Omental fat pad (tissue), 4 donors: Measurements from ENCODE around the gene EPHB4. TPM values are rescaled to one million over a fixed set of nuclear protein-coding genes. Genes with fewer than 3 reads are reported as not detected.
A peak's percentile ranks its signal among the peaks of the same experiment; 100 is the strongest.

ENCODE experiments used
- ATAC-seq: fragments of 150-250 bp; one replicate; pipeline ENCODE4 v1.9.1; 2016; ENCODE audit warnings: mild to moderate bottlenecking, moderate library complexity; ENCODE audit not compliant: low FRiP score
- DNase-seq: peaks from one replicate; pipeline ENCODE4 v3.0.0-alpha.2; 2019; ENCODE audit warnings: low spot score
- CTCF ChIP-seq, 3 donors: fragments of 450-650 bp; IDR thresholded peaks; one replicate each; pipeline ENCODE4 v1.5.1; 2016 to 2017; ENCODE audit warnings: antibody characterized with exemption in 3 of 3, mild to moderate bottlenecking in 3 of 3, moderate library complexity in 2 of 3
- total RNA-seq, 4 donors: library from RNA; depleted of rRNA; stranded (reverse); fragments of >200 nt; gene quantifications; one replicate each; pipeline ENCODE4 v1.1.0, GENCODE V29; 2016

The EPHB4 gene
- total RNA-seq, 4 donors from 2014 or later = 24.3 to 73.5 (median 37.4) TPM

GRCh38 chr7:100835903-100836811 lies 8.8 kb upstream of the EPHB4 start:
- ATAC-seq (peak; percentile 48), DNase-seq (no peak)

GRCh38 chr7:100832281-100832633 lies 4.9 kb upstream of the EPHB4 start:
- ATAC-seq (no peak), DNase-seq (no peak)
- TF ChIP-seq CTCF (IDR thresholded peaks at IDR 0.05) = no peak

More at GRCh38 chr7:100835903-100836811, 8.8 kb upstream of the EPHB4 start:
- no peak for TF ChIP-seq CTCF (IDR thresholded peaks at IDR 0.05)

GRCh38 chr7:100830396-100830795 lies 3.1 kb upstream of the EPHB4 start:
- no peak for ATAC-seq
- no peak for TF ChIP-seq CTCF (IDR thresholded peaks at IDR 0.05)
- no peak for DNase-seq

GRCh38 chr7:100829150-100829716 lies 1.9 kb upstream of the EPHB4 start:
- TF ChIP-seq CTCF (IDR thresholded peaks at IDR 0.05) = no peak
- DNase-seq = no peak

GRCh38 chr7:100826514-100827329 lies 601 bp downstream of the EPHB4 start:
- TF ChIP-seq CTCF (IDR thresholded peaks at IDR 0.05) = no peak
- peak; percentile 38 for ATAC-seq
- DNase-seq = no peak

More at GRCh38 chr7:100829150-100829716, 1.9 kb upstream of the EPHB4 start:
- no peak for ATAC-seq

- DNase-seq (no peak), ATAC-seq (no peak)
- no peak for TF ChIP-seq CTCF (IDR thresholded peaks at IDR 0.05)
Observed at GRCh38 chr7:100825751-100826513, 1.4 kb downstream of the EPHB4 start.
